ENCODE data around the gene NEAT1.

Gene NEAT1

GRCh38 chr11:65437436-65438227 is 15.0 kb downstream of the NEAT1 start:
- Histone ChIP-seq H3K9ac (ENCODE audit: insufficient read length, low read depth) (no peak overlapping the region), H3K4me1 (ENCODE audit: insufficient read depth, insufficient read length) (no peaks in the 10 kb centered on the region), H3K9me3 (ENCODE audit: insufficient read depth, low read length) (no peaks in the 10 kb centered on the region), H3K4me3 (ENCODE audit: insufficient read length, low read depth) (no peak overlapping the region), H3K36me3 (ENCODE audit: insufficient read depth, insufficient read length, low read length) (peaks cover 13% of the 10 kb centered on the region), H3K27me3 (ENCODE audit: insufficient read depth, insufficient read length) (no peaks in the 10 kb centered on the region)
- no peak for TF ChIP-seq ZNF274 (IDR thresholded peaks at IDR 0.05; ENCODE audit: low read depth, low read length)
- TF ChIP-seq SUZ12 (IDR thresholded peaks at IDR 0.05; ENCODE audit: extremely low read depth, insufficient read depth, insufficient read length) = no peak
- TF ChIP-seq YY1 (IDR thresholded peaks at IDR 0.05; ENCODE audit: insufficient read depth, insufficient read length) = no peak
- no peak for DNase-seq (ENCODE audit: low read depth, low spot score)

GRCh38 chr11:65438257-65439151 is 15.9 kb downstream of the NEAT1 start:
- no peaks in the 10 kb centered on the region for H3K27me3 ChIP-seq (ENCODE audit: insufficient read depth, insufficient read length)
- peaks cover 16% of the 10 kb centered on the region for H3K36me3 ChIP-seq (ENCODE audit: insufficient read depth, insufficient read length, low read length)
- no peak for TF ChIP-seq SUZ12 (IDR thresholded peaks at IDR 0.05; ENCODE audit: extremely low read depth, insufficient read depth, insufficient read length)
- TF ChIP-seq YY1 (IDR thresholded peaks at IDR 0.05; ENCODE audit: insufficient read depth, insufficient read length) = no peak
- no peak for TF ChIP-seq ZNF274 (IDR thresholded peaks at IDR 0.05; ENCODE audit: low read depth, low read length)
- no peak overlapping the region for H3K4me3 ChIP-seq (ENCODE audit: insufficient read length, low read depth)
- peaks cover 2% of the 10 kb centered on the region for H3K4me1 ChIP-seq (ENCODE audit: insufficient read depth, insufficient read length)
- DNase-seq (ENCODE audit: low read depth, low spot score) = no peak
- no peak overlapping the region for H3K9ac ChIP-seq (ENCODE audit: insufficient read length, low read depth)
- H3K9me3 ChIP-seq (ENCODE audit: insufficient read depth, low read length) = no peaks in the 10 kb centered on the region

GRCh38 chr11:65439331-65440181 is 17.0 kb downstream of the NEAT1 start:
- TF ChIP-seq ZNF274 (IDR thresholded peaks at IDR 0.05; ENCODE audit: low read depth, low read length) (no peak), SUZ12 (IDR thresholded peaks at IDR 0.05; ENCODE audit: extremely low read depth, insufficient read depth, insufficient read length) (no peak)
- H3K27me3 ChIP-seq (ENCODE audit: insufficient read depth, insufficient read length) = no peaks in the 10 kb centered on the region
- H3K36me3 ChIP-seq (ENCODE audit: insufficient read depth, insufficient read length, low read length) = peaks cover 11% of the 10 kb centered on the region
- H3K4me1 ChIP-seq (ENCODE audit: insufficient read depth, insufficient read length) = peaks cover 8% of the 10 kb centered on the region
- H3K9me3 ChIP-seq (ENCODE audit: insufficient read depth, low read length) = no peaks in the 10 kb centered on the region
- no peak overlapping the region for H3K4me3 ChIP-seq (ENCODE audit: insufficient read length, low read depth)
- no peak overlapping the region for H3K9ac ChIP-seq (ENCODE audit: insufficient read length, low read depth)
- DNase-seq (ENCODE audit: low read depth, low spot score) = no peak

- H3K9me3 ChIP-seq (ENCODE audit: insufficient read depth, low read length) = no peaks in the 10 kb centered on the region
- peaks cover 10% of the 10 kb centered on the region for H3K36me3 ChIP-seq (ENCODE audit: insufficient read depth, insufficient read length, low read length)
- H3K4me3 ChIP-seq (ENCODE audit: insufficient read length, low read depth) = no peak overlapping the region
- H3K4me1 ChIP-seq (ENCODE audit: insufficient read depth, insufficient read length) = peaks cover 17% of the 10 kb centered on the region
- no peaks in the 10 kb centered on the region for H3K27me3 ChIP-seq (ENCODE audit: insufficient read depth, insufficient read length)
- H3K9ac ChIP-seq (ENCODE audit: insufficient read length, low read depth) = no peak overlapping the region
- no peak for DNase-seq (ENCODE audit: low read depth, low spot score)
- TF ChIP-seq YY1 (IDR thresholded peaks at IDR 0.05; ENCODE audit: insufficient read depth, insufficient read length) = no peak
- TF ChIP-seq SUZ12 (IDR thresholded peaks at IDR 0.05; ENCODE audit: extremely low read depth, insufficient read depth, insufficient read length) = no peak
- TF ChIP-seq ZNF274 (IDR thresholded peaks at IDR 0.05; ENCODE audit: low read depth, low read length) = no peak
These were observed 18.4 kb downstream of the NEAT1 start for GRCh38 chr11:65440831-65441499.

GRCh38 chr11:65442842-65443331 is 20.3 kb downstream of the NEAT1 start:
- Histone ChIP-seq H3K27me3 (ENCODE audit: insufficient read depth, insufficient read length) (no peaks in the 10 kb centered on the region), H3K9me3 (ENCODE audit: insufficient read depth, low read length) (no peaks in the 10 kb centered on the region), H3K4me1 (ENCODE audit: insufficient read depth, insufficient read length) (peaks cover 20% of the 10 kb centered on the region), H3K4me3 (ENCODE audit: insufficient read length, low read depth) (no peak overlapping the region), H3K9ac (ENCODE audit: insufficient read length, low read depth) (no peak overlapping the region), H3K36me3 (ENCODE audit: insufficient read depth, insufficient read length, low read length) (peaks cover 4% of the 10 kb centered on the region)
- no peak for TF ChIP-seq YY1 (IDR thresholded peaks at IDR 0.05; ENCODE audit: insufficient read depth, insufficient read length)
- TF ChIP-seq ZNF274 (IDR thresholded peaks at IDR 0.05; ENCODE audit: low read depth, low read length) = no peak
- no peak for TF ChIP-seq SUZ12 (IDR thresholded peaks at IDR 0.05; ENCODE audit: extremely low read depth, insufficient read depth, insufficient read length)
- no peak for DNase-seq (ENCODE audit: low read depth, low spot score)

- H3K4me1 ChIP-seq (ENCODE audit: insufficient read depth, insufficient read length) = peaks cover 26% of the 10 kb centered on the region
- H3K27me3 ChIP-seq (ENCODE audit: insufficient read depth, insufficient read length) = no peaks in the 10 kb centered on the region
- H3K4me3 ChIP-seq (ENCODE audit: insufficient read length, low read depth) = no peak overlapping the region
- H3K9me3 ChIP-seq (ENCODE audit: insufficient read depth, low read length) = no peaks in the 10 kb centered on the region
- H3K9ac ChIP-seq (ENCODE audit: insufficient read length, low read depth) = no peak overlapping the region
- DNase-seq (ENCODE audit: low read depth, low spot score) = no peak
- H3K36me3 ChIP-seq (ENCODE audit: insufficient read depth, insufficient read length, low read length) = peaks cover 3% of the 10 kb centered on the region
- no peak for TF ChIP-seq ZNF274 (IDR thresholded peaks at IDR 0.05; ENCODE audit: low read depth, low read length)
- no peak for TF ChIP-seq YY1 (IDR thresholded peaks at IDR 0.05; ENCODE audit: insufficient read depth, insufficient read length)
- TF ChIP-seq SUZ12 (IDR thresholded peaks at IDR 0.05; ENCODE audit: extremely low read depth, insufficient read depth, insufficient read length) = no peak
These were observed 21.9 kb downstream of the NEAT1 start for GRCh38 chr11:65444314-65445051.
